Measurements from ENCODE around the gene ZNF385B.
A peak's percentile ranks its signal among the peaks of the same experiment; 100 is the strongest.

Gene ZNF385B

DNA sequence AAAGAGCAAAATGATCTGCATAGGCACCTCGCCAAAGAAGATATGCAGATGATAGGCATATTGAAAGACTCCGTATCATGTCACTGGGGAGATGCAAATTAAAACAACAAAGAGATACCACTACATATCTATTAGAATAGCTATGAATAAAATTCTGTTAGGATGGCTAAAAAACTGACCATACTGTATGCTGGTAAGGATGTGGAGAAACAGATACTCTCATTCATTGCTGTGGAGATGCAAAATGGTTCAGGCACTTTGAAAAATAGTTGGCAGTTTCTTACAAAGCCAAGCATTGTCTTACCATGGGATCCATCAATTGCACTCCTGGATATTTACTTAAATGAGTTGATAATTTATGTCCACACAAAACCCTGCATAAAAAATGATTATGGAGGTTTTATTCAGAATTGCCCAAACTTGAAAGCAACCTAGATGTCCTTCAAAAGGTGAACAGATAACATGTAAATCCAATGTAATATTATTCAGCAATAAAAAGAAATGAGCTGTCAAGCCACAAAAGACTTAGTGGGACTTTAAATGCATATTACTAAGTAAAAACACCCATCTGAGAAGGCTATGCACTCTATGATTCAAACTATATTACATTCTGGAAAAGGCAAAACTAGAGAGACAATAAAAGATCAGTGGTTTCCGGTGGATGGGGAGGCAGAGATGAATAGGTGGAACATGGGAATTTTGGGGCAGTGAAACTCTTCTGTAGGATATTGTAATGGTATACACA lies 31.2 kb downstream of the ZNF385B start:
- Mint-ChIP-seq H3K36me3 (no peaks in the 10 kb centered on the region), H3K27me3 (peaks cover 11% of the 10 kb centered on the region), H3K4me1 (no peaks in the 10 kb centered on the region), H3K4me3 (no peak overlapping the region), H3K27ac (no peak overlapping the region), H3K9me3 (no peaks in the 10 kb centered on the region)
- no peak for ATAC-seq

DNA sequence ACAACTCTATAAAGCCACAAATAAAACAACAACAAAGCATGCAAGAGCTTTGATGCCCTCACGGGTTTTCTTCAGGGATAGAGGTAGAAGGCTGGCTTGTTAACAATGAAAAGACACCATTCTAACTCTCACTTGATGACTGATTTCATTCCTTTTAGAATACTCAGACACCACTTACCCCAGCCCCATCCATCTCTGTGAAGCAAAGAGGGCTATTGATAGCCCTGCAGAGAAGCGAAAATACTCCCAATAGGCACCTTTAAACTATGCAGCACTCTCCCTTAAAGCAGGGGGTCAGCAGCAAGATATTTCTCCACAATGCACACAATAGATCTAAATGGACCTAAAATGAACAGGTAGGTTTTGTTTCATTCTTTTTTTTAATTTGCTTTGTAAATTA lies 35.1 kb downstream of the ZNF385B start:
- Mint-ChIP-seq H3K9me3 (no peaks in the 10 kb centered on the region), H3K27ac (no peak overlapping the region), H3K27me3 (peaks cover 11% of the 10 kb centered on the region), H3K4me3 (no peak overlapping the region), H3K36me3 (no peaks in the 10 kb centered on the region), H3K4me1 (no peaks in the 10 kb centered on the region)
- no peak for ATAC-seq

DNA sequence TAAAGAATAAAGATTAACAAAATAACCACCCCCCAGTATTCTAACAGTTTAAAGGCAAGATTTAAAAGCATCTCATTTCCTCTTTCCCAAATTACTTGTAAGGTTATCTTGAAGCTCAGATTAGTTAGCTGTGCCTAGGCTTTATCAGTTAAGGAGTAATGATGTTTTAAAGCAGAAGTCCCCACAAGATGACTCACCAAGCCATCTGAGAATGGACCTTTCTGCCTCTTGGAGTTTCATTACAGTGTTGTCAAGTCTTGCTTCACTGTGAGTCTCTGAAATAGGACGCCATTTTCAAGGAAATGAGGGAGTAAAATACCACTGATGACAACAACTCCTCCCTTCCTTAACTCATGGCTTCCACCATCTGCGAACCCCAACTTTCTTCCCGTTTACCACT lies 35.9 kb downstream of the ZNF385B start:
- H3K4me1 Mint-ChIP-seq = no peaks in the 10 kb centered on the region

GRCh38 chr2:179824961-179825360 lies 36.5 kb downstream of the ZNF385B start:
- peaks cover 11% of the 10 kb centered on the region for H3K27me3 Mint-ChIP-seq
- H3K4me3 Mint-ChIP-seq = no peak overlapping the region
- H3K9me3 Mint-ChIP-seq = no peaks in the 10 kb centered on the region
- no peak overlapping the region for H3K27ac Mint-ChIP-seq
- H3K36me3 Mint-ChIP-seq = no peaks in the 10 kb centered on the region
- no peaks in the 10 kb centered on the region for H3K4me1 Mint-ChIP-seq
- ATAC-seq = no peak

More for the DNA sequence above, 35.9 kb downstream of the ZNF385B start:
- H3K27me3 Mint-ChIP-seq = peaks cover 11% of the 10 kb centered on the region
- no peak overlapping the region for H3K4me3 Mint-ChIP-seq
- H3K36me3 Mint-ChIP-seq = no peaks in the 10 kb centered on the region
- H3K27ac Mint-ChIP-seq = no peak overlapping the region
- ATAC-seq = no peak
- H3K9me3 Mint-ChIP-seq = no peaks in the 10 kb centered on the region

GRCh38 chr2:179822540-179822939 lies 38.9 kb downstream of the ZNF385B start:
- no peak for ATAC-seq
- no peak overlapping the region for H3K4me3 Mint-ChIP-seq
- no peaks in the 10 kb centered on the region for H3K36me3 Mint-ChIP-seq
- H3K4me1 Mint-ChIP-seq = no peaks in the 10 kb centered on the region
- no peak overlapping the region for H3K27ac Mint-ChIP-seq
- H3K27me3 Mint-ChIP-seq = peaks cover 11% of the 10 kb centered on the region
- H3K9me3 Mint-ChIP-seq = no peaks in the 10 kb centered on the region

- no peaks in the 10 kb centered on the region for H3K36me3 Mint-ChIP-seq
- no peaks in the 10 kb centered on the region for H3K27me3 Mint-ChIP-seq
- no peak overlapping the region for H3K27ac Mint-ChIP-seq
- H3K4me3 Mint-ChIP-seq = no peak overlapping the region
- H3K4me1 Mint-ChIP-seq = no peaks in the 10 kb centered on the region
- no peaks in the 10 kb centered on the region for H3K9me3 Mint-ChIP-seq
- no peak for ATAC-seq
Measured at GRCh38 chr2:179818546-179818945, 42.9 kb downstream of the ZNF385B start.

DNA sequence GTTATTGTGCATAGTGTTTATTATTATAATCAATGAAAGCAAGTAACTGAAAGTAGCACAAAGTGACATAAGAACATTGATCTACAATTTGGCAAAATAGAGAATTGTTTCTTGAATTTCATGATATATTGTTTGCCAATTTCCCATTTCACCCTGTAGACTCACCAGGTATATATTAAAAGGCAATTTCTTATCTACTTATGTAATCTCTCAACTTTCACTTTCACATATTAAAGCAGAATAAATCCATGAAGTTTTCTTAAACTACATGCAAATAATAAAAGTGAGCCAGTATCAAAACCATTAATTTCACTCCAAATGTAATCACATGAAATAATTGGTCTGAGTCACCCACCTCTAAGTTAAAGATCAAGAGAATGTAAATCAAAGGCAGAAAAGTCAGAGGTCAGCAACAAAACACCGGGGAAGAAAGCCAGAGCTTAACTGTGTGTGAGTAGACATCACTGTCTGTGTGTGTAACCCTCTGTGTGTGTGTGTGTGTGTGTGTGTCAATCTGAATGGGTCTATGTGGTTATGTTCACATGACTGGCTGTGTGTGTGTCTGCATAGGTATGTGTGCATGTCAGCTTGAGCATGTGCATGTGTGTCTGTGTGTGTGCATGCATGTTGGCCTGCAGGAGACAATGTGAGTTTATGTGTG lies 44.1 kb downstream of the ZNF385B start:
- ATAC-seq = no peak
- peaks cover 1% of the 10 kb centered on the region for H3K9me3 Mint-ChIP-seq
- no peaks in the 10 kb centered on the region for H3K4me1 Mint-ChIP-seq
- no peak overlapping the region for H3K4me3 Mint-ChIP-seq
- H3K36me3 Mint-ChIP-seq = no peaks in the 10 kb centered on the region
- no peaks in the 10 kb centered on the region for H3K27me3 Mint-ChIP-seq
- H3K27ac Mint-ChIP-seq = no peak overlapping the region

DNA sequence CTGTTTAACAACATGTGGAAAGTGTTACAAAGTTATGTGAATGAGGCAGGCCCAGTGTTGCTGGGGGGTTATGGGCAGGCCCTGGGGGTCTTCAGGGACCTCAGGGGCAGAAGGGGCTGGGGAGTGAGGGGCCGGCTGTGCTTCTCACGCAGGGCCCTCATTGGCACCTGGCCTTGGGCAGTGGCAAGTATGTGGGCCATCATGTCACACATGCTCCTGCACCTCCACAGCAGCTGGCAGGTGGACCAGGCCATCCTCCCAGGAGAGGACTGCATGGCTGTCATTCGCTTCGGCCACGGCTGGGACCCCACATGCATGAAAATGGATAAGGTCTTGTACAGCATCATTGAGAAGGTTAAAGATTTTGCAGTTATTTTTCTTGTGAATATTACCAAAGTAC lies 47.4 kb downstream of the ZNF385B start:
- H3K27me3 Mint-ChIP-seq = no peaks in the 10 kb centered on the region
- H3K4me1 Mint-ChIP-seq = no peaks in the 10 kb centered on the region
- no peaks in the 10 kb centered on the region for H3K36me3 Mint-ChIP-seq
- H3K27ac Mint-ChIP-seq = no peak overlapping the region
- peak; percentile 51 for ATAC-seq
- H3K9me3 Mint-ChIP-seq = peaks cover 5% of the 10 kb centered on the region
- H3K4me3 Mint-ChIP-seq = no peak overlapping the region

DNA sequence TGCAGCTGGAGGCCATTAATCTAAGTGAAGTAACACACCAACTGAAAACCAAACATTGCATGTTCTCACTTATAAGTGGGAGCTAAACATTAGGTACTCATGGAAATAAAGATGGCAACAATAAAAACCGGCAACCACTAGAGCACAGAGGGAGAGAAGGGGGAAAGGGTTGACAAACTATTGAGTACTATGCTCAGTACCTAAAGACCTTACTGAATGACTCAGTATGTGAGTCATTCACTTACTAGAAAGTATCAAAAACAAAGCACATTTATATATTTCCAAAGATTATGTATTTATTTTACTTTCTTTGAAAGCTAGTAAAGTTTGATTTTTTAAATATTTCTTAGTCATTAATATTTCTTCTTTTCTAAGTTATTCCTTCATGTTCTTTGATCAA lies 48.9 kb downstream of the ZNF385B start:
- Mint-ChIP-seq H3K27ac (no peak overlapping the region), H3K9me3 (peaks cover 5% of the 10 kb centered on the region), H3K4me3 (no peak overlapping the region), H3K4me1 (no peaks in the 10 kb centered on the region), H3K27me3 (no peaks in the 10 kb centered on the region), H3K36me3 (no peaks in the 10 kb centered on the region)
- ATAC-seq = no peak

- H3K36me3 Mint-ChIP-seq = no peaks in the 10 kb centered on the region
- no peak overlapping the region for H3K4me3 Mint-ChIP-seq
- no peaks in the 10 kb centered on the region for H3K27me3 Mint-ChIP-seq
- H3K9me3 Mint-ChIP-seq = peaks cover 5% of the 10 kb centered on the region
- H3K4me1 Mint-ChIP-seq = no peaks in the 10 kb centered on the region
- H3K27ac Mint-ChIP-seq = no peak overlapping the region
- ATAC-seq = no peak
Measured at GRCh38 chr2:179811042-179811441, 50.4 kb downstream of the ZNF385B start.

DNA sequence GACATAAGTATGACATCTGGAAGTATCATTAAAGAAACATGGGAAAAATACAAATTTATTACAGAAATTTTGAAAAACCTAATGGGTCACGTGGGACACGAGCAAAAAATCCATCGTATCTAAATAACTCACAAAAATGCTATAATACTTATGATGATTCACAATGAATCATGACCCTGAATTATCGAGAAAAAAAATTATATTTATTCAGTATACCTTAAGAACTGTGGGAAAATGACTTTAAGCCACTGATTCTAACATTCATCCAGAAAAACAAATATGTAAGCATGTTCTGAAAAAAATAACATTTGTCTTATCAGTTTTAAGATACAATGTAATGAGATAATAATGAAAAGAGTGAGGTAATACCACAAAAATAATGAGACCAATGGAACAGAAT lies 51.8 kb downstream of the ZNF385B start:
- peaks cover 5% of the 10 kb centered on the region for H3K9me3 Mint-ChIP-seq
- H3K36me3 Mint-ChIP-seq = no peaks in the 10 kb centered on the region
- no peaks in the 10 kb centered on the region for H3K27me3 Mint-ChIP-seq
- ATAC-seq = no peak
- no peak overlapping the region for H3K4me3 Mint-ChIP-seq
- H3K4me1 Mint-ChIP-seq = no peaks in the 10 kb centered on the region
- H3K27ac Mint-ChIP-seq = no peak overlapping the region

DNA sequence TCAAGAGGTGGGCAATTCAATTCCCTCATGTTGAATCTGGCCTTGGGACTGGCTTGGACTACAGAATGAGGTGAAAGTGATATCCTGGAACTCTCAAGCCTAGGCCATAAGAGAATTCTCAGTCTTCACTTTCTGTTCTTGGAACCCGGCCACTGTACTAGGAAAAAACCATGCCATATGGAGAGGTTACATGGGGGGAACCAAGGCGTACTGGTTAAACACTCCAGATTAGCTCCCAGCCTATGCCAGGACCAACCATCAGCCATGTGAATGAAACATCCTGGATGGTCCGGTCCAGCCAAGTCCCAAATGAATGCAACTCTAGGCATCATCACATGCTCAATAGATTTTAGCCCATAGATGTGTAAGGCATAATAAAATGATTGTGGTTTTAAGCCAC lies 56.4 kb downstream of the ZNF385B start:
- no peak for ATAC-seq
- Mint-ChIP-seq H3K4me3 (no peak overlapping the region), H3K27ac (no peak overlapping the region), H3K36me3 (no peaks in the 10 kb centered on the region), H3K9me3 (no peaks in the 10 kb centered on the region), H3K4me1 (no peaks in the 10 kb centered on the region), H3K27me3 (no peaks in the 10 kb centered on the region)

DNA sequence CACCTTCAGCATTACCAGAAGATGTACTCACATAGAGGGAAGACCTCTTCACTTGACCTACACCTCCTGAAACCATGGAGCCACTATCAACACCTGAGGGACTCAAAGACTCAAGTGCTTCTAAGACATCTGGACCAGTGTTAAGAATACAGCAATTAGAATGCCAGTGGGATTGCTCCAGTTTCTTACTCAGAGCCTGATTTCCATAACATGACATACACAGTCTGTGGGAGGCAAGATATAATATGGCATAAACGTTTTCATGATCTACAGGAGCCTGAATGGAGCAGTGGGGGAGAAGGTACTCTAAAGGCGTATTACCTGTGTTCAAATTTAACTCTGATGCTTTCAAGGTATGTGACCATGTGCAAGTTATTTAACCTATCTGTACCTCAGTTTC lies 57.2 kb downstream of the ZNF385B start:
- Mint-ChIP-seq H3K27me3 (no peaks in the 10 kb centered on the region), H3K27ac (no peak overlapping the region), H3K9me3 (no peaks in the 10 kb centered on the region), H3K4me1 (no peaks in the 10 kb centered on the region), H3K36me3 (no peaks in the 10 kb centered on the region), H3K4me3 (no peak overlapping the region)
- no peak for ATAC-seq

DNA sequence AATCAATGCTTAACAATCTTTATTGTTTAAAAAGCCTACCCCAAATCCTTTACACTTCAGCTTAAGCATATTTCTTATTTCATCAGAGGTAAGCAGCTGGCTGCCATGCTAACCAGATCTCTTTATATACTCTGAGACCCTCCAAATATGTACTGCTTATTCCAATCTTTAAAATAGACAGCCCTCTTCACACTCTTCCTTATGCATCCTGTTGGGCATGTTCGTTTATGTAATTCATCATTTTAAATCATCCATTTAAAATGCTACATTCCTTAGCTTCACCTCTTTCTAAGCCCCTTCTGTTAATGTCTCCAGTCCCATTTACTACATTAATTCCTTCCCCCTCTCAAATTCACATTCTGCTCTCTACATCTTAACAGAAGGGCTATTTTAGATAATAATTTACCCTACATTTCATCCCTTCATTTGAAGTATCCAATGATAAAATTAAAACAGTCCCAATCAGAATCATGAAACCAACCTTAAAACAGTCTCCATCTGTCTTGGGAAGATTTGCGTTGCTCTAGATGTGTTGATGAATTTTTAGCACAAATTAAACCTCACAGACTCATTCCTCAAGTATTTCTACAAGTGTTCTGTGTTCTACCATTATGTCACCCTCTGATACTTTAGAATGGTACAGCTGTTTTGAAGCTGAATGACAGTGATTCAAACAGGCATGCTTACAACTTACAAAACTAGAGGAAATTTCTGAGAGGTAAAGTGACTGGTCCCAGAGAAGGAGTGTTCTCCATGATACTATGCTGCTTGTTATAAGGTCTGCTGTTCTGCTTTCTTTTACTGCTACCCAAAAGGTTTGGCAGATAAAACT lies 59.1 kb downstream of the ZNF385B start:
- H3K27me3 Mint-ChIP-seq = no peaks in the 10 kb centered on the region
- H3K27ac Mint-ChIP-seq = no peak overlapping the region

DNA sequence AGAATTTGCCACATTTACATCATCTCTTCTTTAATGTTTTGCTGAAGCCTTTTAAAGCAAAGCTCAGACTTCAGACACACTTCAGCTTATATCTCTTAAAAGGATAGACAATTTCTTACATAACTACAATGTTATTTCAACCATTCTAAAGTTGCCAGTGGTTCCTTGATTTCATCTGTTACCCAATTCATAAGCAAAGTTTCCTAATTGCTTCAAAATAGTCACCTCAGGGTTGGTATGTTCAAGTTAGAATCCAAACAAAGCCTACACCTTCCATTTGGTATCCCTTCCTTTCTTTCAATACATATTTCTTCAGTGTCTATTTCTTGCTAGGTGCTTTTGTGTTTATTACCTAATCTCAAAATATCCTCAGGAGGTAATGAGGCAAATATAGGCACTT lies 60.6 kb downstream of the ZNF385B start:
- no peaks in the 10 kb centered on the region for H3K4me1 Mint-ChIP-seq
- ATAC-seq = no peak
- H3K27me3 Mint-ChIP-seq = no peaks in the 10 kb centered on the region
- no peaks in the 10 kb centered on the region for H3K9me3 Mint-ChIP-seq
- no peak overlapping the region for H3K4me3 Mint-ChIP-seq
- H3K27ac Mint-ChIP-seq = no peak overlapping the region
- H3K36me3 Mint-ChIP-seq = no peaks in the 10 kb centered on the region

More for the DNA sequence above, 59.1 kb downstream of the ZNF385B start:
- H3K9me3 Mint-ChIP-seq = no peaks in the 10 kb centered on the region
- no peak for ATAC-seq
- H3K36me3 Mint-ChIP-seq = no peaks in the 10 kb centered on the region
- H3K4me3 Mint-ChIP-seq = no peak overlapping the region
- no peaks in the 10 kb centered on the region for H3K4me1 Mint-ChIP-seq

All from stimulated activated memory B cell treated with anti-CD40 and anti-IgM and Interleukin-4, amounts not matched to agents 10 μg/mL and 1 μg/mL and 100 μg/mL, for 72 hours (primary cell).